Mesothelial cell of epicardium (in vitro differentiated cells): Measurements from ENCODE around the gene CTSV. TPM values are rescaled to one million over a fixed set of nuclear protein-coding genes. Genes with fewer than 3 reads are reported as not detected.
"Not testable (repeated sequence)": the region's sequence is repeated elsewhere in the genome, so short reads cannot be mapped to it uniquely, and the experiment has no call there.

Source experiments
- DNase-seq, 2 experiments: peaks; one replicate each; pipeline ENCODE4 v3.0.0; 2021; ENCODE audit warnings: low spot score in 2 of 2; ENCODE audit not compliant: unreplicated experiment in 2 of 2
- H3K27ac Mint-ChIP-seq: 2 replicates; pipeline ENCODE4 v1.8.0; 2021; ENCODE audit warnings: mixed read lengths
- H3K27me3 Mint-ChIP-seq: 2 replicates; pipeline ENCODE4 v1.8.0; 2021; ENCODE audit warnings: low read depth, mixed read lengths
- H3K36me3 Mint-ChIP-seq: 2 replicates; pipeline ENCODE4 v1.8.0; 2021; ENCODE audit warnings: mixed read lengths
- H3K4me1 Mint-ChIP-seq: 2 replicates; pipeline ENCODE4 v1.8.0; 2021; ENCODE audit warnings: mixed read lengths
- H3K4me3 Mint-ChIP-seq: 2 replicates; pipeline ENCODE4 v1.8.0; 2021; ENCODE audit warnings: mild to moderate bottlenecking, moderate library complexity, mixed read lengths
- H3K9me3 Mint-ChIP-seq: 2 replicates; pipeline ENCODE4 v1.8.0; 2021; ENCODE audit warnings: mixed read lengths
- CTCF ChIP-seq: fragments of 200-600 bp; sonication (generic); IDR thresholded peaks from one replicate; pipeline ENCODE4 v1.5.0; 2021; ENCODE audit warnings: antibody characterized with exemption; ENCODE audit not compliant: unreplicated experiment
- total RNA-seq: library from RNA; stranded (reverse); gene quantifications from 3 replicates; pipeline ENCODE4 v1.2.1, GENCODE V29; 2021

CTSV gene
- total RNA-seq, 1 donor from 2014 or later = 8.3 TPM

GRCh38 chr9:97052735-97053134 lies 13.8 kb upstream of the CTSV start:
- peak overlapping the region; percentile 91 for H3K27ac Mint-ChIP-seq
- H3K9me3 Mint-ChIP-seq = no peaks in the 10 kb centered on the region
- H3K4me1 Mint-ChIP-seq = peaks cover 47% of the 10 kb centered on the region
- DNase-seq = no peak
- H3K4me3 Mint-ChIP-seq = peak overlapping the region; percentile 6
- no peak for TF ChIP-seq CTCF
- no peaks in the 10 kb centered on the region for H3K27me3 Mint-ChIP-seq
- no peaks in the 10 kb centered on the region for H3K36me3 Mint-ChIP-seq

GRCh38 chr9:97046228-97046627 lies 7.3 kb upstream of the CTSV start:
- peak in 1 of 2 experiments; percentile 51 for DNase-seq
- no peaks in the 10 kb centered on the region for H3K9me3 Mint-ChIP-seq
- H3K36me3 Mint-ChIP-seq = no peaks in the 10 kb centered on the region
- TF ChIP-seq CTCF = no peak
- H3K27ac Mint-ChIP-seq = peak overlapping the region; percentile 91
- H3K27me3 Mint-ChIP-seq = no peaks in the 10 kb centered on the region
- H3K4me1 Mint-ChIP-seq = peaks cover 34% of the 10 kb centered on the region
- H3K4me3 Mint-ChIP-seq = no peak overlapping the region

GRCh38 chr9:97045300-97045699 lies 6.4 kb upstream of the CTSV start:
- peaks cover 29% of the 10 kb centered on the region for H3K4me1 Mint-ChIP-seq
- H3K4me3 Mint-ChIP-seq = no peak overlapping the region
- H3K27me3 Mint-ChIP-seq = no peaks in the 10 kb centered on the region

GRCh38 chr9:97041898-97042297 lies 3.0 kb upstream of the CTSV start:
- H3K9me3 Mint-ChIP-seq = no peaks in the 10 kb centered on the region

More at GRCh38 chr9:97045300-97045699, 6.4 kb upstream of the CTSV start:
- no peak overlapping the region for H3K27ac Mint-ChIP-seq
- no peak for DNase-seq
- TF ChIP-seq CTCF = no peak
- H3K9me3 Mint-ChIP-seq = no peaks in the 10 kb centered on the region
- H3K36me3 Mint-ChIP-seq = no peaks in the 10 kb centered on the region

GRCh38 chr9:97039514-97039860 lies 545 bp upstream of the CTSV start:
- Mint-ChIP-seq H3K36me3 (peaks cover 6% of the 10 kb centered on the region), H3K27me3 (peaks cover 17% of the 10 kb centered on the region), H3K4me1 (peaks cover 9% of the 10 kb centered on the region)

More at GRCh38 chr9:97041898-97042297, 3.0 kb upstream of the CTSV start:
- TF ChIP-seq CTCF = no peak
- peaks cover 17% of the 10 kb centered on the region for H3K27me3 Mint-ChIP-seq
- no peak overlapping the region for H3K27ac Mint-ChIP-seq
- peaks cover 21% of the 10 kb centered on the region for H3K4me1 Mint-ChIP-seq
- no peak for DNase-seq
- H3K36me3 Mint-ChIP-seq = peaks cover 6% of the 10 kb centered on the region
- H3K4me3 Mint-ChIP-seq = no peak overlapping the region

GRCh38 chr9:97023505-97023904 lies 15.4 kb downstream of the CTSV start:
- not testable (repeated sequence) for H3K27ac Mint-ChIP-seq, DNase-seq, H3K9me3 Mint-ChIP-seq, H3K27me3 Mint-ChIP-seq, H3K4me3 Mint-ChIP-seq, H3K4me1 Mint-ChIP-seq, H3K36me3 Mint-ChIP-seq

More at GRCh38 chr9:97039514-97039860, 545 bp upstream of the CTSV start:
- no peak for TF ChIP-seq CTCF
- peak overlapping the region; percentile 78 for H3K4me3 Mint-ChIP-seq
- peak in 1 of 2 experiments; percentile 57 for DNase-seq
- no peaks in the 10 kb centered on the region for H3K9me3 Mint-ChIP-seq
- peak overlapping the region; percentile 93 for H3K27ac Mint-ChIP-seq

GRCh38 chr9:97013151-97014132 lies 25.5 kb downstream of the CTSV start:
- Mint-ChIP-seq H3K4me3 (peak overlapping the region; percentile 83), H3K27ac (peak overlapping the region; percentile 96)
- DNase-seq = peak; percentile 44 to 75
- H3K4me1 Mint-ChIP-seq, H3K36me3 Mint-ChIP-seq, H3K27me3 Mint-ChIP-seq, H3K9me3 Mint-ChIP-seq: not testable (repeated sequence)

GRCh38 chr9:97012617-97013016 lies 26.3 kb downstream of the CTSV start:
- not testable (repeated sequence) for H3K9me3 Mint-ChIP-seq, H3K4me1 Mint-ChIP-seq, H3K36me3 Mint-ChIP-seq, DNase-seq, H3K27me3 Mint-ChIP-seq
- H3K27ac Mint-ChIP-seq = peak overlapping the region; percentile 96
- peak overlapping the region; percentile 83 for H3K4me3 Mint-ChIP-seq

- H3K27ac Mint-ChIP-seq, DNase-seq, H3K4me1 Mint-ChIP-seq, H3K27me3 Mint-ChIP-seq, H3K9me3 Mint-ChIP-seq, H3K4me3 Mint-ChIP-seq, H3K36me3 Mint-ChIP-seq: not testable (repeated sequence)
These were observed 36.7 kb downstream of the CTSV start for GRCh38 chr9:97002195-97002594.
